Psoas muscle (tissue), 8 donors: ENCODE results near the gene ABCA1. TPM values are rescaled to one million over a fixed set of nuclear protein-coding genes. Genes with fewer than 3 reads are reported as not detected.
"Not testable (repeated sequence)": the region's sequence is repeated elsewhere in the genome, so short reads cannot be mapped to it uniquely, and the experiment has no call there.

Experiments
- ATAC-seq, 4 donors: fragments of 200-7000 bp; cut with Tn5 transposase; one replicate each; pipeline ENCODE4 v1.9.1; 2020; ENCODE audit warnings: moderate library complexity in 3 of 4, mild to moderate bottlenecking in 2 of 4
- DNase-seq, 2 donors: peaks; one replicate each; pipeline ENCODE4 v3.0.0-alpha.2; 2020
- H3K27ac ChIP-seq: fragments of 200-600 bp; one replicate; pipeline ENCODE4 v1.8.0; 2022
- H3K27me3 ChIP-seq, 3 donors: fragments of 200-600 bp in 1 of 3; one replicate each; pipeline versions ENCODE4 v1.6.1 to v1.8.0; 2013 to 2022; ENCODE audit warnings: low read length in 2 of 3, mild to moderate bottlenecking in 2 of 3, moderate library complexity in 1 of 3; ENCODE audit not compliant: insufficient read depth in 3 of 3
- H3K36me3 ChIP-seq, 2 donors: fragments of 200-600 bp in 1 of 2; one replicate each; pipeline versions ENCODE4 v1.6.1 to v1.8.0; 2013 to 2022; ENCODE audit warnings: low read depth in 1 of 2, mild to moderate bottlenecking in 1 of 2, moderate library complexity in 1 of 2; ENCODE audit not compliant: insufficient read depth in 1 of 2
- H3K4me1 ChIP-seq: fragments of 200-600 bp; one replicate; pipeline ENCODE4 v1.8.0; 2022
- H3K4me3 ChIP-seq: fragments of 200-600 bp; one replicate; pipeline ENCODE4 v1.8.0; 2022; ENCODE audit warnings: mild to moderate bottlenecking
- H3K9me3 ChIP-seq: fragments of 200-600 bp; one replicate; pipeline ENCODE4 v1.8.0; 2022
- WGBS, 3 donors: extraction: QIAGEN DNeasy Blood & Tissue Kit; methylation state at CpG; one replicate each; pipeline versions ENCODE4 v1.1.6 to v1.1.7; 2013; 5-methylcytosine and 5-hydroxymethylcytosine counted together
- intact Hi-C, 2 donors: fragments of 100-400 bp; cut with DNase I; formaldehyde crosslinking; loops; one replicate each; pipeline versions ENCODE4 v1.11.0 to v1.14.2; 2022
- polyA plus RNA-seq, 3 donors: library from polyadenylated mRNA; stranded (reverse); fragments of 200-250 nt; gene quantifications; one replicate each; pipeline ENCODE4 v1.2.3, GENCODE V29; 2013
- total RNA-seq, 4 donors: library from RNA; stranded (reverse); fragmentation: NEBNext Ultra II Directional in 2 of 4; extraction: Animal tissue kit (Norgen Biotek cat#: 25700) in 2 of 4; gene quantifications; one replicate each; pipeline versions ENCODE4 v1.2.1 to v1.2.4, GENCODE V29; 2021 to 2023
- TF ChIP-seq, protein P1 (sequence below): fragments of 200-600 bp; IDR thresholded peaks from one replicate; pipeline ENCODE4 v1.8.0; 2022; ENCODE audit warnings: antibody characterized with exemption
- donor health status: healthy with polysubstance abuse.
- donor health status: DM: no; HTN: no; CAD: no; lungs with moderate emphysema.
- donor health status: Bipolar disorder and iron deficiency.
- donor health status: healthy.
- donor health status: DM: yes; HTN: yes; CAD: no.
- donor health status: DM: no; HTN: no; CAD: no.
- donor health status: DM: no; HTN: no; CAD: no.
- donor health status: DM: yes; HTN: yes; CAD: no.

Gene ABCA1
- total and polyA plus RNA-seq, 7 donors = 1.9 to 26.1 (median 8.2) TPM

DNA sequence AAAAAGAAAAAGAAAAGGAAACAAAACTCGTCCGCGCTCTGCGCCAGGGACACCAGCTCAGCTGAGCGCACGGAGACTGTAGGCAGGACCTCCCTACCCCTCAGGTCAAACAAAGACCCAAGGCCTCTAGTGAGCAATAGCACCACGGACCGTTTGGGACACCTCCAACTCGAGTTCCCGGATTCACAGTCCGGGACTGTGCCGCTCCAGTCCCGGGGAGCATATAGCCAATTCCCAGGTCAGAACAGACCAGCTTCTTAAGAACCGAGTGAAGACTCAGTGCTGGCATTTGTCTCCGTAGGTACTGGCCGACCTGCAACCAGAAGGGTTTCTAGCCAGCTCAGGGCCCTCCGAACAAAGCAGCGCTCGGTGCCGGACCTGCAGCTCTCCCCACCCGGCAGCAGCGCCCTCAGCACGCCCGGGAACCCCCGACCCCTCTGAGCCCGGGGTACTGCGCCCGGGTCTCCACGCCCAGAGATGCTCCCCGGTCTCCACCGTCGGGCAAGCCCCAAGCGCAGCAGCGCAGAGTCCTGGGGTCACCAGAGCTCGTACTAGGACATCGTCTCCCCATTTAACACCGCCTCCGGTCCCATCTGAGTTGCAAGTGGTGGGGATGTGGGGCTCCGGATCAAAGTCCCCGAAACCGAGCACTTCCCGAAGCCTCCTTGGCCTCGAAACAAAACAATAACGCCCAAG, 591 bp downstream of the ABCA1 start:
- 0% methylated on average over 42 to 44 of the region's 44 CpGs for WGBS, 3 donors
- DNase-seq (peak; percentile 54 to 68), ATAC-seq (peak; percentile 51 to 71 (median 70))
- H3K9me3 ChIP-seq = no peaks in the 10 kb centered on the region
- TF ChIP-seq, protein P1, sequence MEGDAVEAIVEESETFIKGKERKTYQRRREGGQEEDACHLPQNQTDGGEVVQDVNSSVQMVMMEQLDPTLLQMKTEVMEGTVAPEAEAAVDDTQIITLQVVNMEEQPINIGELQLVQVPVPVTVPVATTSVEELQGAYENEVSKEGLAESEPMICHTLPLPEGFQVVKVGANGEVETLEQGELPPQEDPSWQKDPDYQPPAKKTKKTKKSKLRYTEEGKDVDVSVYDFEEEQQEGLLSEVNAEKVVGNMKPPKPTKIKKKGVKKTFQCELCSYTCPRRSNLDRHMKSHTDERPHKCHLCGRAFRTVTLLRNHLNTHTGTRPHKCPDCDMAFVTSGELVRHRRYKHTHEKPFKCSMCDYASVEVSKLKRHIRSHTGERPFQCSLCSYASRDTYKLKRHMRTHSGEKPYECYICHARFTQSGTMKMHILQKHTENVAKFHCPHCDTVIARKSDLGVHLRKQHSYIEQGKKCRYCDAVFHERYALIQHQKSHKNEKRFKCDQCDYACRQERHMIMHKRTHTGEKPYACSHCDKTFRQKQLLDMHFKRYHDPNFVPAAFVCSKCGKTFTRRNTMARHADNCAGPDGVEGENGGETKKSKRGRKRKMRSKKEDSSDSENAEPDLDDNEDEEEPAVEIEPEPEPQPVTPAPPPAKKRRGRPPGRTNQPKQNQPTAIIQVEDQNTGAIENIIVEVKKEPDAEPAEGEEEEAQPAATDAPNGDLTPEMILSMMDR = no peak
- no peaks in the 10 kb centered on the region for H3K27me3 ChIP-seq
- H3K4me3 ChIP-seq = peak overlapping the region; percentile 99
- H3K4me1 ChIP-seq = peaks cover 25% of the 10 kb centered on the region
- peaks cover 0 to 7% of the 10 kb centered on the region in 2 donors for H3K36me3 ChIP-seq
- intact Hi-C loops = loop anchor here (2.0 to 10.0 kb wide), 8 partner anchors 39 to 485 kb away; partner anchors contain the start of gene SLC44A1 (in 1 of the 2)
- H3K27ac ChIP-seq = peak overlapping the region; percentile 89

DNA sequence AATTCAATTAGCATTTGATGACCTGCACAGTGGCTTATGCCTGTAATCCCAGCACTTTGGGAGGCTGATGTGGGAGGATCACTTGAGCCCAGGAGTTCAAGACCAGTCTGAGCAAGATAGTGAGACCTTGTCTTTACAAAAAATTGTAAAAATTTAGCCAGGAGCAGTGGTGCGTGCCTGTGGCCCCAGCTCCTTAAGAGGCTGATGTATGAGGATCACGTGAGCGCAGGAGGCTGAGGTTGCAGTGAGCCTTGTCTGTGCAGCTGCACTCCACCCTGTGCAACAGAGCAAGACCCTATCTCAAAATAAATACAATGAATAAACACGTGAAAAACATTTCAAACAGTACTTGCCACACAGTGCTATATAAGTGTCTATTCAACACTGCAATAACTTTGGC, 4.2 kb downstream of the ABCA1 start:
- TF ChIP-seq, protein P1 = no peak
- no peaks in the 10 kb centered on the region for H3K27me3 ChIP-seq
- intact Hi-C loops = loop anchor here in 1 of 2 donors (10.0 kb wide), 1 partner anchor 59 kb away; no protein-coding TSS in a partner anchor
- no peaks in the 10 kb centered on the region for H3K9me3 ChIP-seq
- 76 to 92% (median 81%) methylated on average over 4 of the region's 4 CpGs for WGBS, 3 donors
- ATAC-seq (no peak), DNase-seq (no peak)
- H3K36me3 ChIP-seq = peaks cover 0 to 7% of the 10 kb centered on the region in 2 donors
- H3K4me1 ChIP-seq = peaks cover 52% of the 10 kb centered on the region
- H3K4me3 ChIP-seq = peak overlapping the region; percentile 99
- no peak overlapping the region for H3K27ac ChIP-seq

DNA sequence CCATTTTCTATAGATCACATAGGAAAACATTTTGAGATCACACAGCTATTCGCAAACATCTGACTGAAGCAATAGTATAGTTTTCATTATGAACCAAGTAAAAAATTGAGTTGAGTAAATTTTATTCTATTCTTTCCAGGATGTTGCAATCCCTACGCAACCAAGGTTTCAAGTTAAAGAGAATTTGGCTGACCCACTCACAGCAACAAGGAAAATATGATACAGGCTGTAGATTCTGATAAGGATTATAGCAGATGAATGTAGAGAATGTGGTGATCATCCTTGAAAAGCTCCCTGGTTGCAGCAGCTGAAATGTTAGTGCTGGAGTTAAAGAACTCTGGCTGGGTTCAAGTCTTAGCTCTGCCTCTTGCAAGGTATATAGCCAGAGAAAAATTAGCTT, 4.7 kb downstream of the ABCA1 start:
- Histone ChIP-seq H3K9me3 (no peaks in the 10 kb centered on the region), H3K4me1 (peaks cover 52% of the 10 kb centered on the region), H3K27ac (peak overlapping the region; percentile 3), H3K27me3 (no peaks in the 10 kb centered on the region), H3K4me3 (peak overlapping the region; percentile 99), H3K36me3 (peaks cover 0 to 7% of the 10 kb centered on the region in 2 donors)
- DNase-seq (no peak), ATAC-seq (no peak)
- TF ChIP-seq, protein P1 = no peak
- intact Hi-C loops = loop anchor here in 1 of 2 donors (10.0 kb wide), 1 partner anchor 58 kb away; no protein-coding TSS in a partner anchor
- 41 to 61% (median 53%) methylated on average over 2 of the region's 2 CpGs for WGBS, 3 donors

DNA sequence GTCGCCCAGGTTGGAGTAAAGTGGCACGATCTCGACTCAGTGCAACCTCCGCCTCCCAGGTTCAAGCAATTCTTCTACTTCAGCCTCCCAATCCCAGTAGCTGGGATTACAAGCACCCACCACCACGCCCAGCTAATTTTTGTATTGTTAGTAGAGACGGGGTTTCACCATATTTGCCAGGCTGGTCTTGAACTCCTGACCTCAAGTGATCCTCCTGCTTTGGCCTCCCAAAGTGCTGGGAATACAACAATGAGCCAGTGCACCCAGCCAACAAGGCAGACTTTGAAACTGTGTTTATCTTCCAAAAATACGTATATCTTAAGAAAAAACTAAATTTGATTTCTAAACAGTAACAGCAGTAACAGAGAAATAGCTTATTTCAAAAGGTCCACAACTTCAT, 5.2 kb downstream of the ABCA1 start:
- H3K9me3 ChIP-seq, H3K27me3 ChIP-seq, DNase-seq, H3K4me3 ChIP-seq, H3K36me3 ChIP-seq, ATAC-seq: not testable (repeated sequence)
- 86 to 90% (median 89%) methylated on average over 7 of the region's 7 CpGs for WGBS, 3 donors
- Histone ChIP-seq H3K4me1 (peaks cover 52% of the 10 kb centered on the region), H3K27ac (peak overlapping the region; percentile 3)
- intact Hi-C loops = loop anchor here in 1 of 2 donors (10.0 kb wide), 1 partner anchor 58 kb away; no protein-coding TSS in a partner anchor

DNA sequence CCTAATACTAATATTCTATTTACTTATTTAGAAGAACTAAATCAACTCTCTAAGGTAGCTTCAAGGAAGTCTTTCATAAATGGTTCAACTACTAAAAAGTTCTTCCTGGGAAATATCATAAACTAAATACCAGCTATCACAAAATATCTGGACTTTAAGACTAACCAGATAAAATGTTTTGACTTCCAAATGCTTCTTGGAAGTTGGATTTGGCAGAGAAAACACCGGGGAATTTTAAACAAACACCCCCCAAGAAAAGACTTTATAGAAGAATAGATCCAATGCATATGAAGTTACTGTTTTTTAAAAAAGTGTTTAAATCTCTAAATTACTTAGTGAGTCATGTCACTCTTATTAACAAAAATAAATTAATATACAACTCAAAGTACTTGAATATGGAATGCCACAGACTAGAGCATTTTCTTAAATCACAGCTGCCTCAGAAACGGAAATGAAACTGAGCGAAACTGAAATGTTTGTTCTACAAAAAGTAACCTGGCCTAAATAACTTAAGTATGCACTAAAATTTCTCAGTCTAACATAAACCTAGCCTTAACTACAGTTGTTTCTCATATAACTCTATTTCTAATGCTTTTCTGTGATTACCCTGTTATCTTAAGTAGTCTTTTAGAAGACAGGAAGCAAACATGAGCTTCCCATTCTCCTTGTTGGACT, 6.8 kb downstream of the ABCA1 start:
- H3K9me3 ChIP-seq = no peaks in the 10 kb centered on the region
- no peak overlapping the region for H3K4me3 ChIP-seq
- peak overlapping the region; percentile 11 for H3K27ac ChIP-seq
- TF ChIP-seq, protein P1 = no peak
- DNase-seq = no peak
- no peaks in the 10 kb centered on the region for H3K27me3 ChIP-seq
- WGBS, 3 donors = 75 to 83% (median 80%) methylated on average over 3 of the region's 3 CpGs
- peaks cover 4 to 7% of the 10 kb centered on the region in 2 donors for H3K36me3 ChIP-seq
- peaks cover 67% of the 10 kb centered on the region for H3K4me1 ChIP-seq
- intact Hi-C loops = loop anchor here in 1 of 2 donors (10.0 kb wide), 1 partner anchor 56 kb away; no protein-coding TSS in a partner anchor
- no peak for ATAC-seq
